Activated gamma-delta T cell (primary cell): Measurements from ENCODE around the gene PLA2R1.

Source experiments
- DNase-seq: peaks from one replicate; lab custom pipeline; 2025; lab: John Stamatoyannopoulos, UW

PLA2R1 gene

GRCh38 chr2:160033732-160034392 lies 28.6 kb downstream of the PLA2R1 start:
- no peak for DNase-seq

- no peak for DNase-seq
These were observed 33.2 kb downstream of the PLA2R1 start for GRCh38 chr2:160029270-160029628.

- DNase-seq, result no peak
These were observed 33.8 kb downstream of the PLA2R1 start for GRCh38 chr2:160028431-160029269.

- no peak for DNase-seq
These were observed 40.3 kb downstream of the PLA2R1 start for GRCh38 chr2:160022162-160022561.

GRCh38 chr2:160019374-160020090 lies 42.9 kb downstream of the PLA2R1 start:
- no peak for DNase-seq

- DNase-seq, result no peak
These were observed 46.7 kb downstream of the PLA2R1 start for GRCh38 chr2:160015746-160016145.

GRCh38 chr2:160014227-160014626 lies 48.2 kb downstream of the PLA2R1 start:
- DNase-seq, result no peak

- DNase-seq, result no peak
These were observed 51.9 kb downstream of the PLA2R1 start for GRCh38 chr2:160010361-160011145.

- no peak for DNase-seq
These were observed 55.3 kb downstream of the PLA2R1 start for GRCh38 chr2:160007111-160007510.

- no peak for DNase-seq
These were observed 55.9 kb downstream of the PLA2R1 start for GRCh38 chr2:160006475-160006874.

- no peak for DNase-seq
These were observed 56.5 kb downstream of the PLA2R1 start for GRCh38 chr2:160005908-160006307.

- no peak for DNase-seq
These were observed 56.9 kb downstream of the PLA2R1 start for GRCh38 chr2:160005476-160005875.

- no peak for DNase-seq
These were observed 63.5 kb downstream of the PLA2R1 start for GRCh38 chr2:159998961-159999360.

- DNase-seq, result no peak
These were observed 64.2 kb downstream of the PLA2R1 start for GRCh38 chr2:159998243-159998642.

- no peak for DNase-seq
These were observed 65.4 kb downstream of the PLA2R1 start for GRCh38 chr2:159996792-159997546.

- DNase-seq, result no peak
These were observed 67.4 kb downstream of the PLA2R1 start for GRCh38 chr2:159995038-159995437.

GRCh38 chr2:159989249-159989648 lies 73.2 kb downstream of the PLA2R1 start:
- DNase-seq, result no peak

GRCh38 chr2:159988412-159988970 lies 73.9 kb downstream of the PLA2R1 start:
- DNase-seq, result no peak

- DNase-seq, result no peak
These were observed 75.2 kb downstream of the PLA2R1 start for GRCh38 chr2:159987181-159987580.

- no peak for DNase-seq
These were observed 76.8 kb downstream of the PLA2R1 start for GRCh38 chr2:159985656-159986055.

- DNase-seq, result no peak
These were observed 78.4 kb downstream of the PLA2R1 start for GRCh38 chr2:159984034-159984433.
